NCI-H1694 (cell line): ENCODE results near the gene R3HDM1.
"Not testable (repeated sequence)": the region's sequence is repeated elsewhere in the genome, so short reads cannot be mapped to it uniquely, and the experiment has no call there.

Source experiments
- DNase-seq: peaks from one replicate; lab custom pipeline; 2025; lab: John Stamatoyannopoulos, UW

Gene R3HDM1

DNA sequence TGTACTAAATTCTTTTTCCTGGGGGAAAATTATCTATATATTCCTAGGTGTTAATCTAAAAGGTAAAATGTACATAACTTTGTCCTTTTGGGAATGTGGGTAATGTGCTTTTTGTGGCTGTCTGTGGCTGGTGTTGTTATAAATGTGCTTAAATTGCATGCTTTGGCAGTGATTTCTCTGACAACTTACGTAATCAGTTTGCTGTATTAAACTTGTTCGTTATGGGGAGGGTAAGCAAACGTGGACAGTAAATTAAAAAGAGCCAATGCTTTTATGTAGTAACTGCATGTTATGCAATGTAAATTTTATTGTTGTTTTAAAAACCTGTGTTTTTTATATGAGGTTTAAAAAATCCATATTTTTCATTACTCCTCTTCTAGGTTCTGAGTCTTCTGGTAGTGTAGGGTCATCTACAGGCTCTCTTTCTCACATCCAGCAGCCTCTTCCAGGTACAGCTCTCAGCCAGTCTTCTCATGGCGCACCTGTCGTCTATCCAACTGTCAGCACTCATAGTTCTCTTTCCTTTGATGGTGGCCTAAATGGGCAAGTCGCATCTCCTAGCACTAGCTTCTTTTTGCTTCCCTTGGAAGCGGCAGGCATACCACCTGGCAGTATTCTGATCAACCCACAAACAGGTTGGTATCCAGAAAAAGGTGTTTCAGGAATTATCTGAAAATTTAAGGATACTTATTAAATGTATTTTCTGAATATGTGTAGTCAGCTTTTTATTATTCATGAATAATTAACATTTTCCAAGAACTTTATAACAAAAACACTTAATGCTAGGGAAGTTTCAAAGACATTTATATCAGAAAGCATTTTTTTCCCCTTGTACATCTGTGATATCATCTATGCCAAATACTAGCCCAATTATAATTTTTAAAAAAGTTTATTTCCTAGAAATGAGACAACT, 110.1 kb downstream of the R3HDM1 start:
- DNase-seq = no peak

- DNase-seq = no peak
Observed at GRCh38 chr2:135647836-135648579, 116.7 kb downstream of the R3HDM1 start.

DNA sequence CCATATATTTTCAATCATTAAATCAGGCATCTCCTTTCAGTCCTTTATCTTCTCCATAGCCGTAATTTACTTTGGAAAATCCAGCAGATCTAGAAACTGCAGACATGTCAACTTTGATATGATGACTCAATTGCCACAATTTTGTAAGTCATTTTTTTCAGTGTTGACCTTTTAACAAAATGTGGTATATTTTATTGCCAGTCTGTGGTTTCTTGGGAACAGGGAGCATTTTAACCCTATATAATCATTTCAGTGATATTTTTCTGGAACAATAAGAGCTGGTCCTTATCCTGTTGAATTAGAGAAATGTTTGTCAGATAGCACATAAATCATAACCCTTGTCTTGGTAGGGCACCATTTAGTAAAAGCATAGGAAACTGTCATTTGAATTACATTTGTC, 119.4 kb downstream of the R3HDM1 start:
- DNase-seq = no peak

GRCh38 chr2:135651717-135652116, 120.4 kb downstream of the R3HDM1 start:
- DNase-seq = no peak

DNA sequence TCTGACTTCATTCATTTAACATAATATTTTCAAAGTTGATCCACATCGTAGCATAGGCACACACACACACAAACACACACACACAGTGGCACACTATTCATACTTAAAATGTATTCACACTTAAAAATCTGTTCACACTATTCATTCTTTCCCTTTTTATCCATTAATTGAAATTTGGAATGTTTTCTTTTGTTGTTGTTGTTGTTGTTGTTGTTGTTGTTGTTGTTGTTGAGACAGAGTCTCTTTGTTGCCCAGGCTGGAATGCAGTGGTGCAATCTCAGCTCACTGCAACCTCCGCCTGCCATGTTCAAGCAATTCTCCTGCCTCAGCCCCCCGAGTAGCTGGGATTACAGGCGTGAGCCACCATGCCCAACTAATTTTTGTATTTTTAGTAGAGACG, 123.0 kb downstream of the R3HDM1 start:
- not testable (repeated sequence) for DNase-seq

- no peak for DNase-seq
Observed at GRCh38 chr2:135657806-135658582, 126.7 kb downstream of the R3HDM1 start.

GRCh38 chr2:135662088-135662487, 130.8 kb downstream of the R3HDM1 start:
- no peak for DNase-seq

- no peak for DNase-seq
Observed at GRCh38 chr2:135663148-135663700, 131.9 kb downstream of the R3HDM1 start.

GRCh38 chr2:135664623-135665068, 133.4 kb downstream of the R3HDM1 start:
- DNase-seq = no peak

GRCh38 chr2:135667045-135667444, 135.8 kb downstream of the R3HDM1 start:
- no peak for DNase-seq

DNA sequence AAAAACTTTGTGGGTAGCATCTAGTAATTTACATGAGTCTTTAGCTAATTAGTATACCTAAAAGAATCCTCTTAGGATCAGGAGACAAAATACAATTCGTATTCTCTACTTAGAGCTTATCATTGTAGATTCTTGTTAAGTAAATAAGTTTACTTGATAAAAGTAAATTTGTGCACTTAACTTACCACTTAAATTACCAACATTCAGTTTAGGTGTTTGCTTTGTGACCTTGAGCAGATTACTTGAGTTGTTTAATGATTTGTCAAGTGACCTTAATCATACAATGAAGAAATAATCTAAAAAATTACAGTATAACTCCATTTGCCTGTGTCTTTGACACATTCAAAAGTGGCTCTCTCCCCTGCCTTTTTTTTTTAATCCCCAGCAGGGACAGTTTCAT, 143.2 kb downstream of the R3HDM1 start:
- no peak for DNase-seq

GRCh38 chr2:135676031-135676430, 144.7 kb downstream of the R3HDM1 start:
- DNase-seq = no peak

- DNase-seq = no peak
Observed at GRCh38 chr2:135679125-135679524, 147.8 kb downstream of the R3HDM1 start.

GRCh38 chr2:135685361-135685760, 154.1 kb downstream of the R3HDM1 start:
- no peak for DNase-seq

DNA sequence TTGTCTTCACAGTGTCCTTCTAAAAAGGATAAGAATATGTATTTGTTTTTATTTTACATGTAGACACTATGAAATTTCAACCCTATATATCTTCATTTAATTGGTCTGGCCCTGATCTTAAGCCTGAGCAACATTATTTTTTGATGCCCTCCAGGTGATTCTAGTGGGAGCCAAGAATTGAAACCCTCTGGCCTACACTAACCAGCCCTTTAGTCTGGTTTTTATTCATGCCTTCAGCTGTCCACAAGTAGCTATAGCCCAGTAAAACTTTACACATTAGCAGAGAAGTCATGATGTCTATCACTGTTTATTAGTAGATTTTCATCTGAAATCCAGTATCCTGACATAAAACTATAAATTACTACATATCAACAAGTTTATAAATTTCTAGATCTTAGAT, 157.7 kb downstream of the R3HDM1 start:
- DNase-seq = no peak

GRCh38 chr2:135689679-135690078, 158.4 kb downstream of the R3HDM1 start:
- no peak for DNase-seq

DNA sequence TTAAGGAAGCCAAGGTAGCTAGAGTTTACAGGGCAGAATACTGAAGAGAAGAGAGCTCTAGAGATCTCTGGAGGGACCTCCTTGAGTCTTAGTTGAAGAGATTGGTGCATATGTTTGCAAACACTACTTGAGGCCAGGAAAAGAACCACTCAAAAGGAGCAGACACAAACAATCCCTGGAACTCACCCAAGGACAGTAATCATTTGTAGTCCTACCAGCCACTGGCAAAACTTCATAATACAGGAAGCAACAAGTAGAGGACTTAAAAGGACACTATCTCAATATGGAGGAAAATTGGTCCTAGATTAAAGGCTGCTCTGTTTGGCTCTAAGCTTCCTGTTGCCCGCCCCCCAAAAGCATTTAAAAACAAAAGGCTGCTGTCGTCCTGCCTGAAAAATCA, 163.4 kb downstream of the R3HDM1 start:
- DNase-seq = no peak

DNA sequence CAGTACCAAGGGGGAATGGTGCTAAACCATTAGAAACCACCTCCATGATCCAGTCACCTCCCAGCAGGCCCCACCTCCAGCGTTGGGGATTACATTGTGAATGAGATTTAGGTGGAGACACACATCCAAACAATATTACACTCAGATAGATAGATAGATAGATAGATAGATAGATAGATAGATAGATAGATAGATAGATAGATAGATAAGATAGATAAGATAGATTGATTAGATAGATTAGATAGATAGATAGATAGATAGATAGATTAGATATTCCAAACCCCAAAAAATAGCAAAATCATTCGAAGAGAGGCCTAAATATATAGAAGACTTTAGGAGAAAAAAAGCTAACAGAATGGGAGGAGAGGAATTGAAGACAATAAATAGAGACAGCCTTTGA, 167.6 kb downstream of the R3HDM1 start:
- DNase-seq = no peak

DNA sequence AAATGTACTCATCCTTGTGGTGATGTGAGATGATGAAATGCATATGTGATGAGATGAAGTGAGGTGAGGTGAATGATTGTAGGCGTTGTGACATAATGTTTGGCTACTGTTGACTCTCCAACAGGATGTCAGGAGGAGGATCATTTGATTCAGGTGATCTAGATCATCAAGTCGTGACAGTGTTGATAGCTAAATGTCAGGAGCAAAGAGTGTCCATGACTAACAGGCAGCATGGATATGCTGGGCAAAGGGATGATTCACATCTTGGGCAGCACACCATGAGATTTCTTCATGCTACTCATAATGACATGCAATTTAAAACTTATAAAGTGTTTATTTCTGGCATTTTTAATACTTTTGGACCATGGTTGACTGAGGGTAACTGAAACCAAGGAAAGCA, 170.2 kb downstream of the R3HDM1 start:
- DNase-seq = no peak

GRCh38 chr2:135703300-135703699, 172.0 kb downstream of the R3HDM1 start:
- DNase-seq = no peak

GRCh38 chr2:135704075-135704474, 172.8 kb downstream of the R3HDM1 start:
- DNase-seq = not testable (repeated sequence)

GRCh38 chr2:135708159-135708558, 176.9 kb downstream of the R3HDM1 start:
- DNase-seq = no peak
